ENCODE data around the gene TRIO. TPM values are rescaled to one million over a fixed set of nuclear protein-coding genes. Genes with fewer than 3 reads are reported as not detected.

The TRIO gene
- total and polyA plus RNA-seq, 12 donors = 26.2 to 85.2 (median 61.9) TPM

DNA sequence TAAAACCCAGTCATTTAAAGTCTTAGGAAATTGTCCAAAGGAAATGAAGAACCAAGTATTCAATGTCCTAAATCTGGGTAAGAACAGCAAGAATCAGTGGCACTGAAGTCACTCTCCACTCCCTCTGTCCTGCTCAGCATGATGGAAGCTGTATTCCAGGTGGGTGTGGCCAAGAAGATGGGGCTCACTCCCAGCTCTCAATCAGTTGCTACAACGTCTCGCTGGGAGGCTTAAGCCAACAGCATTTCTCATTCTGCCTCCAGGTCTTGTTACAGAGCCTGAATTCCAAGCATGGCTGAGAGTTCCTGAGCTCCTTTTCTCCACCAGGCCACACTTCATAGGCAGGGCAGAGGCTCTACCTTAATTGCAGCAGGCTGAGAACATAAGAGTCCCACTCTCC is 41.2 kb upstream of the TRIO start:
- H3K27ac ChIP-seq = no peak overlapping the region
- peaks cover 0 to 17% (median 0%) of the 10 kb centered on the region in 11 donors for H3K9me3 ChIP-seq
- no peaks in the 10 kb centered on the region for H3K36me3 ChIP-seq
- DNase-seq (no peak), ATAC-seq (no peak)
- intact Hi-C loops (cut with DNase I) = loop anchor here in 5 of 10 donors (10.0 kb wide), 3 partner anchors 97 to 233 kb away; no protein-coding TSS in a partner anchor
- H3K27me3 ChIP-seq = no peaks in the 10 kb centered on the region
- H3K4me3 ChIP-seq = no peak overlapping the region
- H3K4me1 ChIP-seq = peaks cover 0 to 7% (median 0%) of the 10 kb centered on the region in 9 donors
- TF ChIP-seq, protein P1, sequence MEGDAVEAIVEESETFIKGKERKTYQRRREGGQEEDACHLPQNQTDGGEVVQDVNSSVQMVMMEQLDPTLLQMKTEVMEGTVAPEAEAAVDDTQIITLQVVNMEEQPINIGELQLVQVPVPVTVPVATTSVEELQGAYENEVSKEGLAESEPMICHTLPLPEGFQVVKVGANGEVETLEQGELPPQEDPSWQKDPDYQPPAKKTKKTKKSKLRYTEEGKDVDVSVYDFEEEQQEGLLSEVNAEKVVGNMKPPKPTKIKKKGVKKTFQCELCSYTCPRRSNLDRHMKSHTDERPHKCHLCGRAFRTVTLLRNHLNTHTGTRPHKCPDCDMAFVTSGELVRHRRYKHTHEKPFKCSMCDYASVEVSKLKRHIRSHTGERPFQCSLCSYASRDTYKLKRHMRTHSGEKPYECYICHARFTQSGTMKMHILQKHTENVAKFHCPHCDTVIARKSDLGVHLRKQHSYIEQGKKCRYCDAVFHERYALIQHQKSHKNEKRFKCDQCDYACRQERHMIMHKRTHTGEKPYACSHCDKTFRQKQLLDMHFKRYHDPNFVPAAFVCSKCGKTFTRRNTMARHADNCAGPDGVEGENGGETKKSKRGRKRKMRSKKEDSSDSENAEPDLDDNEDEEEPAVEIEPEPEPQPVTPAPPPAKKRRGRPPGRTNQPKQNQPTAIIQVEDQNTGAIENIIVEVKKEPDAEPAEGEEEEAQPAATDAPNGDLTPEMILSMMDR (IDR thresholded peaks at IDR 0.05) = no peak
- 62 to 68% methylated on average over 2 of the region's 2 CpGs for WGBS, 2 donors

DNA sequence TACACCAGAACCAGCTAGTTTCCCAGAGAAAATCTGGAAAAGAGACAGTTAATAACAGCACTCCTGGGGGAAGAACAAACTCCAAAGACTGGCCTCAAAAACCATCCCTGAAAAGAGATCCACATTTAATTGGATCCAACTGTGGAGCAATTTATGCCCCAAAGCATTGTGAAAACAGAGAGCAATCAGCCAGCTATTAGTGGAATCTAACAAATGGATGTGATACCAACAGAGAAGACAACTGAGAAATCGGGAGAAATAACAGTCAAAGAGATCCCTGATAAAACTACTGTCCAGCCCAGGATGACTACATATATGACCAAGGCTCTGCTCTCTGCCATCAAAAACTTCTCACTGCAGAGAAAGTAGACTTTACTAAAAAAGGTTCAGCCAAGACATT is 40.5 kb upstream of the TRIO start:
- peaks cover 0 to 7% (median 0%) of the 10 kb centered on the region in 9 donors for H3K4me1 ChIP-seq
- TF ChIP-seq, protein P1 (IDR thresholded peaks at IDR 0.05) = no peak
- WGBS, 2 donors = 85 to 88% methylated on average over 1 of the region's 1 CpG
- ATAC-seq (no peak), DNase-seq (no peak)
- H3K27me3 ChIP-seq = no peaks in the 10 kb centered on the region
- H3K27ac ChIP-seq = no peak overlapping the region
- no peak overlapping the region for H3K4me3 ChIP-seq
- peaks cover 0 to 17% (median 0%) of the 10 kb centered on the region in 11 donors for H3K9me3 ChIP-seq
- intact Hi-C loops (cut with DNase I) = loop anchor here in 5 of 10 donors (10.0 kb wide), 3 partner anchors 98 to 232 kb away; no protein-coding TSS in a partner anchor
- H3K36me3 ChIP-seq = no peaks in the 10 kb centered on the region

DNA sequence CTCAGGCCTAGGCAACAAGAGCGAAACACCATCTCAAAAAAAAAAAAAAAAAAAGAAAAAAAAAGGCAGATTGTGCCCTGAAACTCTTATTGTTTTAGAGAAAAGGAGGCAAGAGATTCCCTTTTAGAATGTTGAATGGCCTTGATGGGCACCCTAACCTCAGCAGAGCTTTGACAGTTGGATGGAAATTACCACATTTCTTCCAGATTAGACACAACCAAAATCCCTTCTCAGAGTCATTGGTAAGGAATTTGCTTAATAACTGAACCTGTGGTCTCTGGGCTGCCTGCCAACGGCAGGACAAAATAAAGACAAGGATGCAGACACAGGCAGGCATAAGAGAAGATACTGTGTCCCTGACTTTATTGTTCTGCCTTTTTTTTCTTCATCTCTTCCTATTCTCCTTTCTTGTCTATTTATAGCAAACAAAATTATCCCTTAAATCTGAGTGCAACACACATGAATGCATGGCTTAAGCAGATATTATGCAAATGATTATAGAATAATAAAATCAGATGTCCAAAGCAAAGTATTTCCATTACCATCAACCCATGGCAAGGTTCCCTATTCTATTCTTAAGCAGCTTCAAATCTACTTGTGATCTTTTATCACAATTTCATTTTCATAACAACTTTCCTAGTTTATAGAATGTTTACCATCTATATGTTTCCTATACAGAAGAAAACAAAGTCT is 37.3 kb upstream of the TRIO start:
- WGBS, 2 donors = 35 to 51% methylated on average over 2 of the region's 2 CpGs
- peaks cover 0 to 19% (median 0%) of the 10 kb centered on the region in 11 donors for H3K9me3 ChIP-seq
- no peak overlapping the region for H3K4me3 ChIP-seq
- peaks cover 0 to 24% (median 13%) of the 10 kb centered on the region in 9 donors for H3K4me1 ChIP-seq
- ATAC-seq = peak in 1 of 8 donors; percentile 61
- DNase-seq = no peak
- H3K36me3 ChIP-seq = no peaks in the 10 kb centered on the region
- TF ChIP-seq, protein P1 (IDR thresholded peaks at IDR 0.05) = no peak
- intact Hi-C loops (cut with DNase I) = loop anchor here (5.0 to 10.0 kb wide), 9 partner anchors 36 to 246 kb away; partner anchors contain the start of gene TRIO (in 2 of the 10)
- no peaks in the 10 kb centered on the region for H3K27me3 ChIP-seq
- no peak overlapping the region for H3K27ac ChIP-seq

DNA sequence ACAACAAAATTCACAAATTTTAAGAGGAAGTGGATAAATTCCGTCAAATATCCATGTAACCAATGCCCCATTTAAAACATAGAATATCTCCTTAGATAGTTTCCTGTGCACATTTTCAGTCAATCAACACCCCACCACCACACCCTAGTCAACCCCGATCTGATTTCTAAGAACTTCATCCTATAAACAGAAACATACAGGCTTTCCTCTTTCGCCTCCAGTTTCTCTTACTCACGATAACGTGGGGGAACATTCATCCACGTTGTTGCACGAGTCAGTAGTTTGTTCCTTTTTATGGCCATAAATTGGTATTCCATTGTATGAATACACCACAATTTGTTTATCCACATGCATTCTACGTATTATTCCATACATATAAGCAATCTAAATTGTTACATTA is 35.6 kb upstream of the TRIO start:
- DNase-seq = no peak
- peaks cover 0 to 19% (median 0%) of the 10 kb centered on the region in 11 donors for H3K9me3 ChIP-seq
- intact Hi-C loops (cut with DNase I) = loop anchor here (5.0 to 10.0 kb wide), 9 partner anchors 35 to 245 kb away; partner anchors contain the start of gene TRIO (in 2 of the 10)
- 81 to 84% methylated on average over 8 of the region's 8 CpGs for WGBS, 2 donors
- TF ChIP-seq, protein P1 (IDR thresholded peaks at IDR 0.05) = no peak
- no peak overlapping the region for H3K4me3 ChIP-seq
- H3K36me3 ChIP-seq = no peaks in the 10 kb centered on the region
- no peaks in the 10 kb centered on the region for H3K27me3 ChIP-seq
- no peak for ATAC-seq
- H3K4me1 ChIP-seq = peaks cover 0 to 24% (median 13%) of the 10 kb centered on the region in 9 donors
- H3K27ac ChIP-seq = no peak overlapping the region

Measured in heart right ventricle (tissue), 16 donors.